WTC11 (cell line): ENCODE measurements around the gene CNN1. TPM values are rescaled to one million over a fixed set of nuclear protein-coding genes. Genes with fewer than 3 reads are reported as not detected.

Source experiments
- ATAC-seq: fragments of 200-7000 bp; cut with Tn5 transposase; 2 replicates; pipeline ENCODE4 v1.10.0; 2021; ENCODE audit warnings: mild to moderate bottlenecking, moderate library complexity
- CTCF ChIA-PET: fragments of 300-600 bp; sonication (Branson Sonifier 250); formaldehyde crosslinking; loops from one replicate; lab custom pipeline; 2021; ENCODE audit warnings: antibody characterized with exemption; lab: Charles Lee
- POLR2A ChIA-PET: fragments of 350-600 bp; sonication (Branson Sonifier 250); formaldehyde crosslinking; loops from one replicate; lab custom pipeline; 2021; ENCODE audit warnings: antibody characterized with exemption; lab: Charles Lee
- DNase-seq: peaks from one replicate; pipeline ENCODE4 v3.0.0; 2021; ENCODE audit warnings: low spot score
- H3K27ac Mint-ChIP-seq: 2 replicates; pipeline ENCODE4 v1.8.0; 2021; ENCODE audit warnings: mixed read lengths
- H3K27me3 Mint-ChIP-seq: 2 replicates; pipeline ENCODE4 v1.8.0; 2021; ENCODE audit warnings: low read depth, mild to moderate bottlenecking, moderate library complexity, mixed read lengths
- H3K36me3 Mint-ChIP-seq: 2 replicates; pipeline ENCODE4 v1.8.0; 2021; ENCODE audit warnings: mixed read lengths
- H3K4me1 Mint-ChIP-seq: 2 replicates; pipeline ENCODE4 v1.8.0; 2022; ENCODE audit warnings: mixed read lengths
- H3K4me3 Mint-ChIP-seq: 2 replicates; pipeline ENCODE4 v1.8.0; 2021; ENCODE audit warnings: mild to moderate bottlenecking, moderate library complexity, mixed read lengths
- H3K9me3 Mint-ChIP-seq: 2 replicates; pipeline ENCODE4 v1.8.0; 2021; ENCODE audit warnings: mixed read lengths
- ATF1 ChIP-seq: sonication (generic); formaldehyde crosslinking; IDR thresholded peaks from 2 replicates; pipeline ENCODE4 v1.8.1; 2023; ENCODE audit warnings: mild to moderate bottlenecking, moderate library complexity, missing genetic modification reagents
- ELF4 ChIP-seq: sonication (generic); formaldehyde crosslinking; IDR thresholded peaks from 2 replicates; pipeline ENCODE4 v1.8.1; 2022; ENCODE audit warnings: low read depth, mild to moderate bottlenecking, moderate library complexity, missing genetic modification reagents
- FOXJ3 ChIP-seq: sonication (generic); formaldehyde crosslinking; IDR thresholded peaks from 2 replicates; pipeline ENCODE4 v1.9.0; 2021; ENCODE audit warnings: missing genetic modification reagents, mild to moderate bottlenecking, borderline replicate concordance
- HMGA2 ChIP-seq: fragments of 250-450 bp; sonication (Bioruptor Pico); IDR thresholded peaks from 2 replicates; pipeline ENCODE4 v1.4.0; 2021; ENCODE audit warnings: mild to moderate bottlenecking, moderate library complexity
- MXD4 ChIP-seq: fragments of 250-450 bp; sonication (Bioruptor Pico); IDR thresholded peaks from 2 replicates; pipeline ENCODE4 v1.8.0; 2021; ENCODE audit warnings: mild to moderate bottlenecking, moderate library complexity, borderline replicate concordance
- MYBL2 ChIP-seq: sonication (generic); formaldehyde crosslinking; IDR thresholded peaks from 2 replicates; pipeline ENCODE4 v1.8.1; 2023; ENCODE audit warnings: mild to moderate bottlenecking, moderate library complexity, missing genetic modification reagents
- NFE2L1 ChIP-seq: sonication (generic); formaldehyde crosslinking; IDR thresholded peaks from 2 replicates; pipeline ENCODE4 v1.8.1; 2023; ENCODE audit warnings: missing genetic modification reagents
- NFYB ChIP-seq: sonication (generic); formaldehyde crosslinking; conservative IDR thresholded peaks from 2 replicates; pipeline ENCODE4 v1.8.0; 2022; ENCODE audit warnings: low read depth, missing genetic modification reagents
- NR1H2 ChIP-seq: sonication (generic); formaldehyde crosslinking; IDR thresholded peaks from 2 replicates; pipeline ENCODE4 v1.9.0; 2021; ENCODE audit warnings: mild to moderate bottlenecking, moderate library complexity, missing genetic modification reagents
- NR3C1 ChIP-seq: sonication (generic); formaldehyde crosslinking; conservative IDR thresholded peaks from 2 replicates; pipeline ENCODE4 v1.8.1; 2023; ENCODE audit warnings: low read depth, mild to moderate bottlenecking, missing genetic modification reagents
- OVOL2 ChIP-seq: fragments of 250-450 bp; sonication (Bioruptor Pico); IDR thresholded peaks from 2 replicates; pipeline ENCODE4 v1.9.0; 2021; ENCODE audit warnings: mild to moderate bottlenecking, borderline replicate concordance
- RORB ChIP-seq: fragments of 250-450 bp; sonication (Bioruptor Pico); IDR thresholded peaks from 2 replicates; pipeline ENCODE4 v1.9.0; 2021; ENCODE audit warnings: mild to moderate bottlenecking
- SOX15 ChIP-seq: fragments of 250-450 bp; sonication (Bioruptor Pico); IDR thresholded peaks from 2 replicates; pipeline ENCODE4 v1.9.0; 2021; ENCODE audit warnings: mild to moderate bottlenecking
- SP1 ChIP-seq: sonication (generic); formaldehyde crosslinking; conservative IDR thresholded peaks from 2 replicates; pipeline ENCODE4 v1.8.1; 2022; ENCODE audit warnings: missing genetic modification reagents
- TCF7 ChIP-seq: sonication (generic); formaldehyde crosslinking; IDR thresholded peaks from 2 replicates; pipeline ENCODE4 v1.8.0; 2022; ENCODE audit warnings: mild to moderate bottlenecking, low read depth, missing genetic modification reagents, moderate library complexity
- ZNF121 ChIP-seq: sonication (generic); formaldehyde crosslinking; IDR thresholded peaks from 2 replicates; pipeline ENCODE4 v1.8.0; 2023; ENCODE audit warnings: missing genetic modification reagents
- ZNF138 ChIP-seq: sonication (generic); formaldehyde crosslinking; conservative IDR thresholded peaks from 2 replicates; pipeline ENCODE4 v1.8.1; 2022; ENCODE audit warnings: mild to moderate bottlenecking, moderate library complexity, missing genetic modification reagents
- ZNF232 ChIP-seq: sonication (generic); formaldehyde crosslinking; IDR thresholded peaks from 2 replicates; pipeline ENCODE4 v1.8.0; 2022; ENCODE audit warnings: mild to moderate bottlenecking, missing genetic modification reagents
- ZNF396 ChIP-seq: fragments of 250-450 bp; sonication (Bioruptor Pico); IDR thresholded peaks from 2 replicates; pipeline ENCODE4 v1.8.0; 2021; ENCODE audit warnings: mild to moderate bottlenecking, moderate library complexity, borderline replicate concordance
- ZNF423 ChIP-seq: fragments of 250-450 bp; sonication (Bioruptor Pico); IDR thresholded peaks from 2 replicates; pipeline ENCODE4 v2.1.2; 2022; ENCODE audit warnings: mild to moderate bottlenecking, moderate library complexity
- ZNF671 ChIP-seq: fragments of 250-450 bp; sonication (Bioruptor Pico); IDR thresholded peaks from 2 replicates; pipeline ENCODE4 v1.8.0; 2021; ENCODE audit warnings: mild to moderate bottlenecking
- total RNA-seq: library from RNA; stranded (reverse); gene quantifications from 3 replicates; pipeline ENCODE4 v1.2.3, GENCODE V29; 2021
- TF ChIP-seq, protein P1 (sequence below): sonication (generic); formaldehyde crosslinking; IDR thresholded peaks from 2 replicates; pipeline ENCODE4 v1.8.1; 2022; ENCODE audit warnings: low read depth, mild to moderate bottlenecking, moderate library complexity, missing genetic modification reagents, borderline replicate concordance
- TF ChIP-seq, protein P2 (sequence below): sonication (generic); formaldehyde crosslinking; IDR thresholded peaks from 2 replicates; pipeline ENCODE4 v1.8.1; 2023; ENCODE audit warnings: mild to moderate bottlenecking, missing genetic modification reagents
- TF ChIP-seq, protein P3 (sequence below): fragments of 250-450 bp; sonication (Bioruptor Pico); IDR thresholded peaks from 2 replicates; pipeline ENCODE4 v1.9.0; 2021; ENCODE audit warnings: moderate library complexity, mild to moderate bottlenecking, inconsistent platforms, borderline replicate concordance
- TF ChIP-seq, protein P4 (sequence below): sonication (generic); formaldehyde crosslinking; IDR thresholded peaks from 2 replicates; pipeline ENCODE4 v1.8.1; 2022; ENCODE audit warnings: low read depth, missing genetic modification reagents, borderline replicate concordance
- TF ChIP-seq, protein P5 (sequence below): sonication (generic); formaldehyde crosslinking; IDR thresholded peaks from 2 replicates; pipeline ENCODE4 v1.8.1; 2023; ENCODE audit warnings: mild to moderate bottlenecking, missing genetic modification reagents, moderate library complexity
- TF ChIP-seq, protein P6 (sequence below): fragments of 250-450 bp; sonication (Bioruptor Pico); IDR thresholded peaks from 2 replicates; pipeline ENCODE4 v1.9.0; 2021; ENCODE audit warnings: mild to moderate bottlenecking
- TF ChIP-seq, protein P7 (sequence below): sonication (generic); formaldehyde crosslinking; IDR thresholded peaks from 2 replicates; pipeline ENCODE4 v1.8.0; 2022; ENCODE audit warnings: mild to moderate bottlenecking, missing genetic modification reagents

CNN1 gene
- total RNA-seq, 1 experiment from 2014 or later: 16.0 TPM

DNA sequence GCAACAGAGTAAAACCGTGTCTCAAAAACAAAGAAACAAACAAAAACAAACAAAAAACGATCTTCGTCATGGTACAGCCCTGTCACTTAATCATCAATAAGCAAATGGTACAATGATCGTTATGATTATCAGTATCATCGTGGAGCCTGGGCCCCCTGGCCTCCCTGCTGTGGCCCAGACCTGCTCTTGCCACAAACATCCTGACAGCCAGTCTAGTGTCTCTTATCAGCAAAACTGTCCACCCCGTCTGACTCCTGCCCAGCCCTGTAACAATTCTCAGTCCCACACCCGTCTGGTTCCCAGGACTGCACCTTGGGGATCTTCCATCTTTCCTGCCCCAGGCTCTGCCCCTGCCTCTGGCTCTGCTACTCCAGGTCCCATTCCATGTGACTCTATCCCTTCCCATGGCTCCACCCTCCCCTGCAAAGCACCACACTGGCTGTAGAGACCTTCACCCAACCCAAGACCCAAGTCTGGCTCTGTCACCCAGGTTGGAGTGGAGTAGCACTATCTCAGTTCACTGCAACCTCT, 38.7 kb upstream of the CNN1 start:
- CTCF ChIA-PET: interaction anchor here (1.7 kb wide), 1 partner anchor 52 kb away, joined by 3 read pairs; no protein-coding TSS in a partner anchor
- TF ChIP-seq ZNF671 (no peak), ZNF396 (CRISPR knock-in tag) (no peak), HMGA2 (CRISPR knock-in tag) (no peak), OVOL2 (CRISPR knock-in tag) (no peak), NFE2L1 (CRISPR knock-in tag) (no peak), RORB (no peak), SOX15 (CRISPR knock-in tag) (no peak), TCF7 (CRISPR knock-in tag) (no peak), NFYB (CRISPR knock-in tag) (no peak), NR3C1 (CRISPR knock-in tag) (no peak), ZNF121 (CRISPR knock-in tag) (no peak), SP1 (CRISPR knock-in tag) (no peak), MYBL2 (CRISPR knock-in tag) (no peak), ZNF232 (CRISPR knock-in tag) (no peak)
- TF ChIP-seq, protein P1, sequence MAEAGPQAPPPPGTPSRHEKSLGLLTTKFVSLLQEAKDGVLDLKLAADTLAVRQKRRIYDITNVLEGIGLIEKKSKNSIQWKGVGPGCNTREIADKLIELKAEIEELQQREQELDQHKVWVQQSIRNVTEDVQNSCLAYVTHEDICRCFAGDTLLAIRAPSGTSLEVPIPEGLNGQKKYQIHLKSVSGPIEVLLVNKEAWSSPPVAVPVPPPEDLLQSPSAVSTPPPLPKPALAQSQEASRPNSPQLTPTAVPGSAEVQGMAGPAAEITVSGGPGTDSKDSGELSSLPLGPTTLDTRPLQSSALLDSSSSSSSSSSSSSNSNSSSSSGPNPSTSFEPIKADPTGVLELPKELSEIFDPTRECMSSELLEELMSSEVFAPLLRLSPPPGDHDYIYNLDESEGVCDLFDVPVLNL (CRISPR knock-in tag): no peak
- TF ChIP-seq, protein P2, sequence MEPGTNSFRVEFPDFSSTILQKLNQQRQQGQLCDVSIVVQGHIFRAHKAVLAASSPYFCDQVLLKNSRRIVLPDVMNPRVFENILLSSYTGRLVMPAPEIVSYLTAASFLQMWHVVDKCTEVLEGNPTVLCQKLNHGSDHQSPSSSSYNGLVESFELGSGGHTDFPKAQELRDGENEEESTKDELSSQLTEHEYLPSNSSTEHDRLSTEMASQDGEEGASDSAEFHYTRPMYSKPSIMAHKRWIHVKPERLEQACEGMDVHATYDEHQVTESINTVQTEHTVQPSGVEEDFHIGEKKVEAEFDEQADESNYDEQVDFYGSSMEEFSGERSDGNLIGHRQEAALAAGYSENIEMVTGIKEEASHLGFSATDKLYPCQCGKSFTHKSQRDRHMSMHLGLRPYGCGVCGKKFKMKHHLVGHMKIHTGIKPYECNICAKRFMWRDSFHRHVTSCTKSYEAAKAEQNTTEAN (CRISPR knock-in tag): no peak
- TF ChIP-seq, protein P3, sequence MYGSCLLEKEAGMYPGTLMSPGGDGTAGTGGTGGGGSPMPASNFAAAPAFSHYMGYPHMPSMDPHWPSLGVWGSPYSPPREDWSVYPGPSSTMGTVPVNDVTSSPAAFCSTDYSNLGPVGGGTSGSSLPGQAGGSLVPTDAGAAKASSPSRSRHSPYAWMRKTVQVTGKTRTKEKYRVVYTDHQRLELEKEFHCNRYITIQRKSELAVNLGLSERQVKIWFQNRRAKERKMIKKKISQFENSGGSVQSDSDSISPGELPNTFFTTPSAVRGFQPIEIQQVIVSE (CRISPR knock-in tag): no peak
- TF ChIP-seq, protein P4, sequence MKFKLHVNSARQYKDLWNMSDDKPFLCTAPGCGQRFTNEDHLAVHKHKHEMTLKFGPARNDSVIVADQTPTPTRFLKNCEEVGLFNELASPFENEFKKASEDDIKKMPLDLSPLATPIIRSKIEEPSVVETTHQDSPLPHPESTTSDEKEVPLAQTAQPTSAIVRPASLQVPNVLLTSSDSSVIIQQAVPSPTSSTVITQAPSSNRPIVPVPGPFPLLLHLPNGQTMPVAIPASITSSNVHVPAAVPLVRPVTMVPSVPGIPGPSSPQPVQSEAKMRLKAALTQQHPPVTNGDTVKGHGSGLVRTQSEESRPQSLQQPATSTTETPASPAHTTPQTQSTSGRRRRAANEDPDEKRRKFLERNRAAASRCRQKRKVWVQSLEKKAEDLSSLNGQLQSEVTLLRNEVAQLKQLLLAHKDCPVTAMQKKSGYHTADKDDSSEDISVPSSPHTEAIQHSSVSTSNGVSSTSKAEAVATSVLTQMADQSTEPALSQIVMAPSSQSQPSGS: no peak
- TF ChIP-seq, protein P5, sequence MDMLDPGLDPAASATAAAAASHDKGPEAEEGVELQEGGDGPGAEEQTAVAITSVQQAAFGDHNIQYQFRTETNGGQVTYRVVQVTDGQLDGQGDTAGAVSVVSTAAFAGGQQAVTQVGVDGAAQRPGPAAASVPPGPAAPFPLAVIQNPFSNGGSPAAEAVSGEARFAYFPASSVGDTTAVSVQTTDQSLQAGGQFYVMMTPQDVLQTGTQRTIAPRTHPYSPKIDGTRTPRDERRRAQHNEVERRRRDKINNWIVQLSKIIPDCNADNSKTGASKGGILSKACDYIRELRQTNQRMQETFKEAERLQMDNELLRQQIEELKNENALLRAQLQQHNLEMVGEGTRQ (CRISPR knock-in tag): no peak
- TF ChIP-seq, protein P6, sequence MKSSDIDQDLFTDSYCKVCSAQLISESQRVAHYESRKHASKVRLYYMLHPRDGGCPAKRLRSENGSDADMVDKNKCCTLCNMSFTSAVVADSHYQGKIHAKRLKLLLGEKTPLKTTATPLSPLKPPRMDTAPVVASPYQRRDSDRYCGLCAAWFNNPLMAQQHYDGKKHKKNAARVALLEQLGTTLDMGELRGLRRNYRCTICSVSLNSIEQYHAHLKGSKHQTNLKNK (CRISPR knock-in tag): no peak
- DNase-seq (no peak), ATAC-seq (no peak)
- Mint-ChIP-seq H3K4me3 (no peak overlapping the region), H3K9me3 (no peaks in the 10 kb centered on the region), H3K4me1 (peaks cover 6% of the 10 kb centered on the region), H3K27ac (peak overlapping the region; percentile 17; the same call in 1 of the 2 replicates), H3K27me3 (no peaks in the 10 kb centered on the region), H3K36me3 (no peaks in the 10 kb centered on the region)
- POLR2A ChIA-PET: no interaction called here

DNA sequence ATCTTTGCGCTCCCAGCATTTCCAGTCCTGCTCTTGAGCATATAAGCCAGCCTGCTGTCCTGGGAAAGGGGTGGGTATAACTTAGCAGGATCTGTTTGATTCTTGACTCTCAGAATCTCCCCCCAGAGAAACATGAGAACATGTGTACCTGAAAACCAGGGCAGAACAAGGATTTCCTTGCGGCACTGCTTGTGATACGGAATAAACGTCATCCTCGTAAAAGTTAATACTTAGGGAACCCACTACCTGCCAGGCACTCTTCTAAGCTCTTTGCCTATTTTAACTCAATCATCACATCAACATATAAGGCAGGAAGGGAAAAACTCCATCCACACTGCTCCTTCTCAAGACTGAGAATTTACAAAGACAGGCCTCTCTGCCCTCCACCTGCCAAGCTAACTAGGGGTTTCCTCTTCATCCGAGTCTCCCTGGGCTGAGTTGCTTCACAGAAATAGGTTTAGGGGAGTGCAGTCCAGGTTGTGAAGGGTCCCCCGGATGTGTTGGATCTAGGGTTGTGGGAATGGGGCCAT, 34.1 kb upstream of the CNN1 start:
- DNase-seq (no peak), ATAC-seq (no peak)
- Mint-ChIP-seq H3K27ac (peak overlapping the region; percentile 91), H3K27me3 (no peaks in the 10 kb centered on the region), H3K36me3 (no peaks in the 10 kb centered on the region), H3K4me1 (peaks cover 8% of the 10 kb centered on the region), H3K4me3 (peak overlapping the region; percentile 87), H3K9me3 (no peaks in the 10 kb centered on the region)
- ChIA-PET POLR2A (no interaction called here), CTCF (interaction anchor here (1.2 to 1.4 kb wide), 2 partner anchors 22 to 69 kb away, joined by 3 to 5 read pairs; partner anchors contain the start of gene PRKCSH)
- TF ChIP-seq ELF4 (CRISPR knock-in tag): no peak
- no peak for TF ChIP-seq ZNF423 (CRISPR knock-in tag)
- no peak for TF ChIP-seq MXD4 (CRISPR knock-in tag)
- TF ChIP-seq NR1H2 (CRISPR knock-in tag): no peak
- TF ChIP-seq, protein P7, sequence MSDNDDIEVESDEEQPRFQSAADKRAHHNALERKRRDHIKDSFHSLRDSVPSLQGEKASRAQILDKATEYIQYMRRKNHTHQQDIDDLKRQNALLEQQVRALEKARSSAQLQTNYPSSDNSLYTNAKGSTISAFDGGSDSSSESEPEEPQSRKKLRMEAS (CRISPR knock-in tag): no peak
- TF ChIP-seq FOXJ3: no peak
- no peak for TF ChIP-seq ZNF138 (CRISPR knock-in tag)
- no peak for TF ChIP-seq NFYB (CRISPR knock-in tag)
- no peak for TF ChIP-seq ATF1
